K562 (cell line): Measurements from ENCODE around the gene NAA50. TPM values are rescaled to one million over a fixed set of nuclear protein-coding genes. Genes with fewer than 3 reads are reported as not detected.

ENCODE experiments used
- ATAC-seq: fragments of 200-7000 bp; cut with Tn5 transposase; 3 replicates; pipeline ENCODE4 v1.9.1; 2020; ENCODE audit warnings: moderate library complexity
- BruUV-seq: library from RNA; stranded (reverse); fragments of 400-500 nt; replicated peaks from 2 replicates; lab custom pipeline; 2021; lab: Mats Ljungman, UMichigan
- CTCF ChIA-PET: fragments of 300-600 bp; formaldehyde crosslinking; extraction: SDS; loops from one replicate; lab custom pipeline; 2021; ENCODE audit warnings: low intra/inter-chr PET ratio; lab: Yijun Ruan, JAX
- POLR2A ChIA-PET: fragments of 300-600, 350-650 bp; sonication (Branson Sonifier 250); formaldehyde crosslinking; extraction: SDS; loops from one replicate; lab custom pipeline; 2021; ENCODE audit warnings: antibody characterized with exemption, inconsistent platforms; lab: Yijun Ruan, JAX
- DNase-seq, 4 experiments: peaks; one replicate each; pipeline versions ENCODE4 v3.0.0 to v3.0.0-alpha.2; 2011 to 2018; ENCODE audit warnings: low spot score in 3 of 4, mixed read lengths in 3 of 4; ENCODE audit errors: extremely low read depth in 1 of 4
- FAIRE-seq: peaks from 2 replicates; lab custom pipeline; 2011; peaks lifted over from hg19 to GRCh38; lab: Jason Lieb, UNC
- H2AFZ ChIP-seq: 2 replicates; pipeline ENCODE4 v1.6.0; 2011; ENCODE audit warnings: low read depth, low read length, control low read depth, inconsistent platforms
- H3K27ac ChIP-seq: fragments of 200-600 bp; 3 replicates; pipeline ENCODE4 v1.8.0; 2011; ENCODE audit warnings: low read depth, mild to moderate bottlenecking, control low read depth, inconsistent platforms, low read length, moderate library complexity, mixed read lengths; ENCODE audit errors: extremely low read depth
- H3K27me3 ChIP-seq, 2 experiments: fragments of 300-600 bp in 1 of 2; 2 replicates in 1 of 2; 3 replicates in 1 of 2; pipeline versions ENCODE4 v1.6.0 to v1.8.0; 2011; ENCODE audit warnings: inconsistent platforms in 2 of 2, low read length in 2 of 2, mild to moderate bottlenecking in 1 of 2, mixed read lengths in 1 of 2, moderate library complexity in 1 of 2; ENCODE audit not compliant: control insufficient read depth in 2 of 2, insufficient read depth in 2 of 2
- H3K36me3 ChIP-seq: fragments of 300-600 bp; 3 replicates; pipeline ENCODE4 v1.8.0; 2011; ENCODE audit warnings: mild to moderate bottlenecking, low read length, inconsistent platforms; ENCODE audit not compliant: control insufficient read depth, insufficient read depth
- H3K4me1 ChIP-seq, 2 experiments: fragments of 200-600 bp in 1 of 2; replicated peaks in 1 of 2; 2 replicates in 1 of 2; 3 replicates in 1 of 2; pipeline versions ENCODE4 v1.5.1 to v1.8.0; 2011; ENCODE audit warnings: inconsistent platforms in 2 of 2, low read length in 2 of 2, mild to moderate bottlenecking in 1 of 2, mixed read lengths in 1 of 2, moderate library complexity in 1 of 2; ENCODE audit not compliant: control insufficient read depth in 2 of 2, insufficient read depth in 2 of 2
- H3K4me2 ChIP-seq: 2 replicates; pipeline ENCODE4 v1.6.1; 2011; ENCODE audit warnings: low read length, control low read depth, inconsistent platforms, mixed read lengths; ENCODE audit not compliant: insufficient read depth
- H3K4me3 ChIP-seq: fragments of 200-600 bp; sonication (generic), shearing (Covaris generic); 2 replicates; pipeline ENCODE4 v1.5.1; 2016; ENCODE audit warnings: control low read depth, inconsistent platforms
- H3K79me2 ChIP-seq: fragments of 200-600 bp; 3 replicates; pipeline ENCODE4 v1.8.0; 2011; ENCODE audit warnings: low read length, inconsistent platforms; ENCODE audit not compliant: control insufficient read depth, insufficient read depth
- H3K9ac ChIP-seq, 2 experiments: 2 replicates each; pipeline versions ENCODE4 v1.6.0 to v1.6.1; 2011; ENCODE audit warnings: low read depth in 2 of 2, low read length in 2 of 2, control low read depth in 1 of 2, inconsistent platforms in 1 of 2, mild to moderate bottlenecking in 1 of 2, mixed read lengths in 1 of 2; ENCODE audit not compliant: insufficient read depth in 1 of 2
- H3K9me1 ChIP-seq: one replicate; pipeline ENCODE4 v1.6.0; 2011; ENCODE audit warnings: inconsistent platforms, mild to moderate bottlenecking, low read length, moderate library complexity; ENCODE audit not compliant: control insufficient read depth, insufficient read depth
- H3K9me3 ChIP-seq: replicated peaks from 2 replicates; pipeline ENCODE4 v1.5.1; 2011; ENCODE audit warnings: low read depth, low read length, inconsistent platforms; ENCODE audit not compliant: control insufficient read depth, insufficient read depth
- H4K20me1 ChIP-seq: replicated peaks from 2 replicates; pipeline ENCODE4 v1.6.1; 2011; ENCODE audit warnings: low read length, inconsistent platforms, mixed read lengths; ENCODE audit not compliant: control insufficient read depth, insufficient read depth
- ZNF146 ChIP-seq: IDR thresholded peaks from one replicate; pipeline ENCODE4 v1.6.1; 2018; ENCODE audit warnings: missing compliant biosample characterization; ENCODE audit not compliant: unreplicated experiment
- ZNF407 ChIP-seq: fragments of 450-650 bp; IDR thresholded peaks from 2 replicates; pipeline ENCODE4 v1.6.1; 2016; ENCODE audit warnings: low read depth
- WGBS: fragments of 100-300 bp; shearing (Covaris generic); methylation state at CpG from one replicate; pipeline ENCODE4 v1.1.6; 2016; ENCODE audit warnings: low coverage, mixed read lengths; ENCODE audit not compliant: insufficient coverage; ENCODE audit errors: missing lambda C conversion rate; 5-methylcytosine and 5-hydroxymethylcytosine counted together
- in situ Hi-C: fragments of 300-500 bp; cut with MboI; formaldehyde crosslinking; loops from 4 replicates; pipeline ENCODE4 v1.15.0; 2018; ENCODE audit warnings: inconsistent platforms, mixed read lengths
- intact Hi-C: fragments of 100-400 bp; cut with micrococcal nuclease; formaldehyde crosslinking; loops from 2 replicates; pipeline ENCODE4 v1.14.2; 2022
- polyA plus RNA-seq, 8 experiments: library from polyadenylated mRNA; depleted of rRNA in 4 of 8; stranded (reverse) in 5 of 8; unstranded in 3 of 8; fragments of >200 nt; fragmentation: Nextera tagmentation in 2 of 8; fragmentation: Illumina TruSeq in 1 of 8; extraction: Ambion mirVana in 2 of 8; extraction: Trizol in 1 of 8; gene quantifications; 2 replicates each; pipeline versions ENCODE4 v1.2.1 to v1.2.3, GENCODE V29; 2011 to 2014; ENCODE audit warnings: inconsistent platforms in 1 of 8, missing spikeins in 1 of 8
- total RNA-seq, 7 experiments: library from RNA; depleted of rRNA in 6 of 7; stranded (reverse); fragments of >200 nt in 6 of 7; fragmentation: Illumina TruSeq in 2 of 7; extraction: Trizol in 2 of 7; gene quantifications; 2 replicates each; pipeline versions ENCODE4 v1.2.1 to v1.2.3, GENCODE V29; 2011 to 2021; ENCODE audit warnings: low replicate concordance in 1 of 7

NAA50 gene
- total and polyA plus RNA-seq, 9 of the 15 experiments (the other 6 are each of a cell fraction or from before 2014, with no cell fraction given): 40.0 to 301 (median 112) TPM

DNA sequence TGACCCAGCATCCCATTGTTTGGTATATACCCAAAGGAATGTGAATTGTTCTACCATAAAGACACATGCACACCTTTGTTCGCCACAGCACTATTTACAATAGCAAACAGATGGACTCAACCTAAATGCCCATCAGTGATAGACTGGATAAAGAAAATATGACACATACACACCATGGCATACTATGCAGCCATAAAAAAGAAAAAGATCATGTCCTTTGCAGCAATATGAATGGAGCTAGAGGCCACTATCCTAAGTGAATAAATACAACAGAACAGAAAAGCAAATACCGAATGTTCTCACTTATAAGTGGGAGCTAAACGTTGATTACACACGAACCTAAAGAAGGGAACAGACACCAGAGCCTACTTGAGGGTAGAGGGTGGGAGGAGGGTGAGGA, 38.2 kb downstream of the NAA50 start:
- no peaks in the 10 kb centered on the region for H3K36me3 ChIP-seq
- ChIA-PET POLR2A (no interaction called here), CTCF (no interaction called here)
- ATAC-seq (no peak), DNase-seq (no peak), FAIRE-seq (no peak)
- intact Hi-C loops (no loop called here), in situ Hi-C loops (no loop called here)
- H3K27me3 ChIP-seq: no peaks in the 10 kb centered on the region
- no peaks in the 10 kb centered on the region for H3K9me3 ChIP-seq
- 7% methylated on average over 4 of the region's 4 CpGs for WGBS
- H3K4me2 ChIP-seq: no peak overlapping the region
- H3K4me1 ChIP-seq: no peaks in the 10 kb centered on the region; a peak in 1 of 5 replicates
- no peak overlapping the region for H2AFZ ChIP-seq
- H3K9ac ChIP-seq: no peak overlapping the region
- H3K4me3 ChIP-seq: no peak overlapping the region
- no peaks in the 10 kb centered on the region for H4K20me1 ChIP-seq
- H3K27ac ChIP-seq: no peak overlapping the region
- no peaks in the 10 kb centered on the region for H3K79me2 ChIP-seq
- TF ChIP-seq ZNF146 (CRISPR knock-in tag) (peak; percentile 75), ZNF407 (no peak)
- H3K9me1 ChIP-seq: no peaks in the 10 kb centered on the region
- no TSS peak for BruUV-seq
